ENCODE results near the gene CATSPERE.

GRCh38 chr1:244667797-244668196 is 206.7 kb downstream of the CATSPERE start:
- TF ChIP-seq, protein P1, sequence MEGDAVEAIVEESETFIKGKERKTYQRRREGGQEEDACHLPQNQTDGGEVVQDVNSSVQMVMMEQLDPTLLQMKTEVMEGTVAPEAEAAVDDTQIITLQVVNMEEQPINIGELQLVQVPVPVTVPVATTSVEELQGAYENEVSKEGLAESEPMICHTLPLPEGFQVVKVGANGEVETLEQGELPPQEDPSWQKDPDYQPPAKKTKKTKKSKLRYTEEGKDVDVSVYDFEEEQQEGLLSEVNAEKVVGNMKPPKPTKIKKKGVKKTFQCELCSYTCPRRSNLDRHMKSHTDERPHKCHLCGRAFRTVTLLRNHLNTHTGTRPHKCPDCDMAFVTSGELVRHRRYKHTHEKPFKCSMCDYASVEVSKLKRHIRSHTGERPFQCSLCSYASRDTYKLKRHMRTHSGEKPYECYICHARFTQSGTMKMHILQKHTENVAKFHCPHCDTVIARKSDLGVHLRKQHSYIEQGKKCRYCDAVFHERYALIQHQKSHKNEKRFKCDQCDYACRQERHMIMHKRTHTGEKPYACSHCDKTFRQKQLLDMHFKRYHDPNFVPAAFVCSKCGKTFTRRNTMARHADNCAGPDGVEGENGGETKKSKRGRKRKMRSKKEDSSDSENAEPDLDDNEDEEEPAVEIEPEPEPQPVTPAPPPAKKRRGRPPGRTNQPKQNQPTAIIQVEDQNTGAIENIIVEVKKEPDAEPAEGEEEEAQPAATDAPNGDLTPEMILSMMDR (IDR thresholded peaks at IDR 0.05) = no peak
- no peak for TF ChIP-seq POLR2A (IDR thresholded peaks at IDR 0.05)
